Measurements from ENCODE around the gene RDH12.
"Not testable (repeated sequence)": the region's sequence is repeated elsewhere in the genome, so short reads cannot be mapped to it uniquely, and the experiment has no call there.

Gene RDH12

GRCh38 chr14:67709346-67709745, 7.7 kb downstream of the RDH12 start:
- DNase-seq, result not testable (repeated sequence)

GRCh38 chr14:67709796-67710195, 8.1 kb downstream of the RDH12 start:
- DNase-seq, result not testable (repeated sequence)

- no peak for DNase-seq
Observed at GRCh38 chr14:67710209-67710608, 8.5 kb downstream of the RDH12 start.

DNA sequence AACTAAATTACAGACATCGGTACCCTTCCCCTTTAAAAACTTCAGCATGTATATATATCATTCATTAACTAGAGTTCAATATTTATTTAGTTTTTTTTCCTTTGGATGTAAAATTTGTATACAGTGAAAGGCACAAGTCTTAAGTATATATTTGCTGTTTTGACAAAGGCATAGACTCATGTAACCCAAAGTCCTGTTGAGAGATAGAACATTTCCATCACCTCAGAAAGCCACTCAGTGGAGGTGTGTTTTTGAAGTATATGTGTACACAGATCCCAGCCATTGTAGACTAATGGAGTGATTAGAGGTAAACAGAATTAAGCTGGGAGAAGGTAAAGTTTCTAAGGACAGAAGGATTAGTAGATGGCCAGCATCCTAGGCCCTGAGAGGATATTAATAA, 15.4 kb downstream of the RDH12 start:
- no peak for DNase-seq

DNA sequence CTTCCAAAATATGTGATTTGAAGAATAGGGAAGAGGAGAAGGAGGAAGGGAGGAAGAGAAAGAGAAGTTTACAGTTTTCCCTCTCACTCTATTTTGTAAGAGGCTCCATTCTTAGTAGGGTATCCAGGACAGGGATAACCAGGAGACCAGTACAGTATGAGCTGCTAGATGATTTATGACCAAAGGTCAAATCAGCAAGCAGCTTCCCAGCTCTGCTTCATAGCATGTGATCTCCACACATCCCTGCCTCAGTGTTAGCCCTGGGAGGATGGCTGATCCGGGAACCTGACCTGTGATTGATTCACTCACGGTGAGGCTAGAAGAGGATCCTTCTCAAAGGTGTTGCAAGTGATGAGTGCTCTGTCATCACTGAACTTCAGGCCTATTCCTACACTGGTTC, 16.6 kb downstream of the RDH12 start:
- no peak for DNase-seq

GRCh38 chr14:67719385-67719784, 17.7 kb downstream of the RDH12 start:
- DNase-seq, result not testable (repeated sequence)

DNA sequence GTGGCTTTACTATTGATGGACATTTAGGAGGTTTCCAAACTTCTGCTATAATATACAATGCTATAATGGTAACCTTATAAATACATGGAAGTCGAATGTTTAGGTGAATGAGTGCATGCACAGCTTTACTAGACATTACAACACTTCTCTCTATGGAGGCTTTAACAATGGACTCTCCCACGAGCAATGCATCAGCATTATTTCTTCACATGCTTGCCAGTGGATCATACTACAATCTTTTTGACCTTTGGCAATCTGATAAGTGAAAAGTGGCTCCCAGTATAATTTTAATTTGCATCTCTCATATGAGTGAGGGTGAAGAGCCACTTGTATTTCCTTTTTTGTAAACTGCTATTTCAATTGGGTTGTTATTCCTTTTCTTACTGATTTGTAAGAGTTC, 18.2 kb downstream of the RDH12 start:
- no peak for DNase-seq

GRCh38 chr14:67721875-67722274, 20.2 kb downstream of the RDH12 start:
- DNase-seq, result no peak

GRCh38 chr14:67722293-67722692, 20.6 kb downstream of the RDH12 start:
- DNase-seq, result no peak

DNA sequence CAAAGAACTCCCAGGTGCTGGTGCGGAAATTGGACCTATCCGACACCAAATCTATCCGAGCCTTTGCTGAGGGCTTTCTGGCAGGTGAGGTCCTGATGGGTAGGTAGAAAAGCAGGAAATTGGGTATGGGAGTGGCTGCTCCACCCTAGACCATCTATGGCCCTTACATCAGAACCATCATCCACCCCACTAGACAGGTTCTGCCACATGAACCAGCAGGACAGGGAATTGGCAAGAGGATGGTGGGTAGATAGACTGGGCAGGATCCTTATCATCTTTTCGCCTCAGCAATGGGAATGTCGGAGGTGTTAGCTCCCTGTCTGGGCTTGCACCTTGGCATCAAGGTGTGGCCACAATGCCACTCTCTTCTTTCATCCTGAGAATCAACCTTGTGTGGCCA, 23.5 kb downstream of the RDH12 start:
- DNase-seq, result no peak

DNA sequence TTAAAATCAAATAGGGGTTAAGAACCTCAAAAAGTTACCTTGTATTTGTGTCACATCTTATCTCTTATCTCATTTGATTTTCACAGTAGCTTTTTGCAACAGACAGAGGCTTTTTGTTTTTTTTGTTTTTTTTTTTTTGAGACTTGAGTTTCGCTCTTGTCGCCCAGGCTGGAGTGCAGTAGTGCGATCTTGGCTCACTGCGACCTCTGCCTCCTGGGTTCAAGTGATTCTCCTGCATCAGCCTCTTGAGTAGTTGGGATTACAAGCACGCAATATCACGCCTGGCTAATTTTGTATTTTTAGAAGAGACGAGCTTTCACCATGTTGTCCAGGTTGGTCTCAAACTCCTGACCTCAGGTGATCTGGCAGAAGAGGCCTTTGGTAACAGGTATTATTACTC, 25.7 kb downstream of the RDH12 start:
- DNase-seq, result no peak

- no peak for DNase-seq
Observed at GRCh38 chr14:67728258-67728657, 26.6 kb downstream of the RDH12 start.

- no peak for DNase-seq
Observed at GRCh38 chr14:67729072-67729885, 27.6 kb downstream of the RDH12 start.

GRCh38 chr14:67733616-67734015, 31.9 kb downstream of the RDH12 start:
- no peak for DNase-seq

DNA sequence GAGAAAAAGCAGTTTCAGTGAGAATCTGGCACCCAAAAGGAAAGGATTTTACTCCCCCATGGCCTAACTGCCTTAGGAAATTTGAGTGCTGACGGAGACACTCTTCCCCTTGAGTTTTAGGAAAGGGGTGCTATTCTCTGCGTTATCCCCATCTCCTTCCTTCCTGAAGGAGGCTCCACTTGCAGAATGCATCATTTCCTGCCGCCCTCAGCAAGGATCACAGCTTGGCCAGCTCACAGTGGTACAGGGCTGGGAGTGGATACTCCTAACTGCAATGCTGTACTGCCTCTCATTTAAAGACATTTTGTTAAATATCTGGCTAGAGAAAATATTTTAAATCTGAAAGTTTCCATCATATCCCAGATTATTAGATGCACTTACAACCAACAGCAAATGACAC, 33.0 kb downstream of the RDH12 start:
- DNase-seq, result no peak

DNA sequence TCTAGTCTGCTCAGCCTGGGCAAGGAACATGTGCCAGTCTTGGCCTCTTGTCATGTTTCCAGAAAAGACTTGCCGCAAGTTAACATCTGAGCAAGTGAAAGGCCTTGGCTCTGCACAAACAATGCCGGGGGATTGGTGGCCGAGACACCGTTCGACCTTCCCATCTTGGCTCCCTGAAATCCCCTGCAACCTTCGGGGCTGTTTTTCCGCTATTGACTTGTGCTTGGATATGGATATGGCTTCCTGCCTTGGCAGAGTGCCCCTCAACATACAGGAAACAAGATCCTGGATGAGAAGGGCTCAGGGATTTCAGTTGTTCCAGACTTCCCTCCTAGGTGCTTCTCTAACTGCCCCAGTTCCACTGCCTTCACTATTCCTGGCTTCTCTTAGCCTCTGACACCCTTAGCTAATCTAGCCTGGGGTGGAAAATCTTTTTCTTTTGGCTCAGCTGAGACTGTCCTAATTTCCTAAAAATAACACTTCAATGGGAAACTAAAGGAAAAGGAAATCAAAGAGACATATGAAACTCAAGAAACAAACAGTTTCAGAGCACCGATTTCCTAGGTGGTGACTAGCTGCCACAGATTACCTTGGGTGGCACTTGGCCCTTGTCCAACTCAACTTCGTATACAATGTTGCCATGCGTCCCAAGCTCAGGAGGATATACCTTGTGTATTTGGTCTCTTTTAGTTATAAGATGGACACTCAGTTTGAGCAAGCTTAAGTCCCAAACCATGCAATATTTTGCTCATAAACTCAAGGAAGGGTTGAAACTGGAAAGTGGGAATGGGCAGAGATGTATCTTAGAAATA, 33.9 kb downstream of the RDH12 start:
- no peak for DNase-seq

DNA sequence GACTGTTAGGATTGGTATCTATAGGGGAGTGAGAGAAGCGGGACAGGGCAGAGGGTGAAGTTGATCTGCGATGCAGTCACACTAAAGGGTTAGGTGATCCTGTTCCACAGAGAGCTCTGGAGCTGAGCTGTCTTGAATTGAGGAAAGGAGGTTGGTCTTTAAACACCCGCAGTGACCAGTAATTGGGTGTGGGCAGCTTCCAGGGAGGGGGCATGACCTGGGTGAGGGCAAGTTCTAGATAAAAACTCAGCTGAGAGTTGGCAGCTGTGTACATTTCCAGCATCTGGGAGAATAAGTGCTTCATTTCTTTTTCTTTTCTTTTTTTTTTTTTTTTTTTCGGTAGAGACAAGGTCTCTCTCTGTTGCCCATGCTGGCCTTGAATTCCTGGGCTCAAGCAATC, 35.1 kb downstream of the RDH12 start:
- no peak for DNase-seq

- DNase-seq, result peak in 1 of 2 experiments; percentile 26
Observed at GRCh38 chr14:67738740-67739504, 37.2 kb downstream of the RDH12 start.

GRCh38 chr14:67744046-67744445, 42.4 kb downstream of the RDH12 start:
- DNase-seq, result no peak

DNA sequence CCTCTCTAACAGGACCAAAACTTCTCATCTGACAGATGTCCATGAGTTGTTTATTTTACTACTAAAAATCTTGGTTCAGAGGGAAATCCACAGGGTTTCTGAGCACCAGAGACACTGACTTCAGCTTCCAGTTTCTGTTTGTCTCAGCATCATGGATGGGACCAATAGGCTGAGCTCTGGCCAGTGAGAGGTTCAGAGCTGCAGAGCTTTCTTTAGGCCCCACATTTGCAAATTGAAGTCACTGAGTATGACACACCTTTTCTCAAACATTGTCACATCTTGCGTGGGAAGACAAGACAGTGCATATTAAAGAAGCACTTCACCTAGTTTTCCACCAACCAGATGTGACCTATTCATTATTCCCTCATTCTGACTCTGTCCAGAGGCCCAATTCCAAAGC, 45.2 kb downstream of the RDH12 start:
- peak in 1 of 2 experiments; percentile 24 for DNase-seq

DNA sequence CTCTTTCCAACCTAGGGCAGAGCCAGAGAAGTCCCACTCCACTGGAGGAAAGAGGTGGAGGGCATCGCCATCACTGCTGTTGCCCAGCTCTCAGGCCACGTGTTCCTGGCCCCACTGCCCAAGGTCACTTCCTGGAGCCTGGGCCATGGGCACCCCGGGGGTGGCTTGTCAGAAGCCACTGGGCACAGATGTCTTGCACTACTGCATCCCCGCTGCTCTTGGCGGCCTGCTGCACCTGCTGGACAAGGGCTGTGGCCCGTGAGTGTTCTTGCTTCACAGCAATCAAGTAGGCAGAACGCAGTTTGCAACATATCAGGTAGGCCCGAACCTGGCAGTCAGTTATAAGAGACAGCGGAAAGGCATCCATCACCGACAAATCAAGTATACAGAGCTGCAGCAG, 46.6 kb downstream of the RDH12 start:
- no peak for DNase-seq

DNA sequence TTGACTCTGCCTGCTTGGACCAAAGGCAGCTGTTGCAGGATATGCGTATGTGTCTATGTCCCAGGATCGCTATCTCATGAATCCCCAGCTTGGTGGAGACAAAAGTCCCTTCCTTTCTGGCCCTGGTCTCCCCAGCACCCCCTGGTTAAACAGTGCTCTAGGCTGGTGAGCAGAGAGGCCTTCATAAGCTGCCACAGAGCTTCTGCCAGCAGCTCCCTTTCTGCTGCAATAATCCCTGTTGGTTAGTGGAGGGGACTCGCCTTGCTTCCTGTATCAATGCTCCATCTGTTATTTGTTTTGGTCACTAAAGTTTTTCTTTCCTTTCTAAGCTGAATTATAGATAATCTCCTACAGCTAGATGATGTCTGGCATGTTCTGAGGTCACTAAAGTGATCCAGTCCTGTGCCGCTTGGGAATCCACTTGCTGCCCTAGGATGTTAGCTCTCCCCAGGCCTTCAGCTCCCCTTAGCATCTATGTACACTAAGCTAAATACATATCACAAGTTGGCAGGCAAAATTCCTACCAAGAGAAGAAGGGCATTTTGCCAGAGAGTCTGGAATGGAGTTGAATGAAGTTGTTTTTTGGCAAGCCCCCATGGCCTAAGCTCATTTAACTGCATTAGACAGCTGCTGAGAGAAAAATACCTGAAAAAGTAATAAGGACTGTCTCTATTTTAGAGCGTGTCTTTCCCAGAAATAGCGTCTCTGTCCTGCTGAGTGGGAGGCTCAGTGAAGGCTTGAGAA, 47.8 kb downstream of the RDH12 start:
- DNase-seq, result no peak

GRCh38 chr14:67756496-67756895, 54.8 kb downstream of the RDH12 start:
- no peak for DNase-seq
